D721Med (cell line): ENCODE data around the gene DEPDC1B.

ENCODE experiments used
- DNase-seq: peaks from one replicate; pipeline ENCODE4 v3.0.0; 2011; ENCODE audit warnings: low spot score; ENCODE audit not compliant: insufficient read length
- FAIRE-seq: peaks from 2 replicates; lab custom pipeline; 2011; peaks lifted over from hg19 to GRCh38; lab: Jason Lieb, UNC
- CTCF ChIP-seq: IDR thresholded peaks from 2 replicates; pipeline ENCODE4 v1.5.1; 2012; ENCODE audit warnings: mild to moderate bottlenecking, control low read depth; ENCODE audit not compliant: insufficient read depth; ENCODE audit errors: missing control alignments

DEPDC1B gene

GRCh38 chr5:60671899-60672692, 27.9 kb downstream of the DEPDC1B start:
- no peak for TF ChIP-seq CTCF
- FAIRE-seq (no peak), DNase-seq (no peak)

GRCh38 chr5:60670749-60671148, 29.2 kb downstream of the DEPDC1B start:
- DNase-seq (no peak), FAIRE-seq (no peak)
- TF ChIP-seq CTCF: no peak

DNA sequence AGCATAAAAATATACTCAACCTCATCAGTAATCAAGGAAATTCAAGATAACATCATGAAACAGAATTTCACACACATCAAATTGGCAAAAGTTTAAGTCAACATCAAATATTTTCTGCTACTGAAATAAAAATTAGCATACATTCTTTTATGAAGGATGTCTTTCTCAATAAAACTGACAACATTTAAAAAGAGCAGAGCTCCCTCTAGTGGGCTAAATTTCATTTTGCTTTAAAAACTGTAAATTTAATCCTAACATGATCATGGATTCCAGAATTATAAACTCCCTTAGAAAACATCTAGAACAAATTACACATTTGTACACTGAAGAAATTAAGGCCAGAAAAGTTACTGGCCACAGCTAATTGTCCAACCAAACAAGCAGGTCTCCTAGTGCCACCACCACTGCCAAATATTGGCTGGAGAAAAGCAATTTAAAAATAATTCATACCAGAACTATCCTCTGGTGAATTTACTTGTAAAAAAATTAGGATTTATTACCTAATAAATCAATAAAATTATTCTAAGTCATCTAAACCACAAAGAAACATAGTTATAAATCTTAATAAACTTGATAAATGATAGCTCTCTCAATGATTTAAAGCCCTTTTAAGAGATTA, 31.2 kb downstream of the DEPDC1B start:
- peak; percentile 64 for TF ChIP-seq CTCF
- FAIRE-seq: peak; percentile 53
- DNase-seq: no peak

DNA sequence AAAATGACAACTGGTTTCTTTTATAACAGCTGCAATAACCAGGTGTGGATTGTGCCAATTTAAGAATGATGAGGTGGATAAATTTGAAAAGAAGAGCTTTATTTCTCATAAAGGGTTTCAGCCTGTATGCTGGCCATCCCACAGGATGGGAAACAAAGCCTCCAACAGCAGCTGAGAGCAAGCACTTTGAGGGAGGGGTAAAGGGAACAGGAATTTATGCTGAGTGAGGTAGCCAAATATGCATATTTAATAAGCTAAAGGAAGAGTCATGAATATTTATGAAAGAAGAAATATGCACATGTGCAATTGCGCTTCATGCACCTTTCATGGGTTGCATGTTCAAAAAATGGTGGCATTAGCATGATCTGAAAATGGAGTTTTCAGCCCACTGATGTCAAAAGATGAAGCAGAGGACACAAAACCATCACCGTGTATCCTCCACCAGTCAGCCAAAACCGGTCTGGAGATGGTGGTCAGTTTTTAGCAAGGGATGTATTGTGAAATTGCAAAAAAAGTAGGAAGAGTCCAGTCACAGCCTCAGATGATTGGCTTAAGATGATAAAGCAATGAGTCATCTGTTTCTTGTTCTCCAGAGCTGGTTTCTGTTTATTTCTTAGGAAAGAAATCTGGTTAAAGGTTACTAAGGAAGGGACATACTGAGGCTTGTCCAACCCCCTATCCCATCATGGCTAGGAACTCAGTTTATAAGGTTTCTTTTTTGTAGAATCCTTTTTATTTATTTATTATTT, 47.9 kb downstream of the DEPDC1B start:
- DNase-seq (no peak), FAIRE-seq (no peak)
- TF ChIP-seq CTCF: no peak

DNA sequence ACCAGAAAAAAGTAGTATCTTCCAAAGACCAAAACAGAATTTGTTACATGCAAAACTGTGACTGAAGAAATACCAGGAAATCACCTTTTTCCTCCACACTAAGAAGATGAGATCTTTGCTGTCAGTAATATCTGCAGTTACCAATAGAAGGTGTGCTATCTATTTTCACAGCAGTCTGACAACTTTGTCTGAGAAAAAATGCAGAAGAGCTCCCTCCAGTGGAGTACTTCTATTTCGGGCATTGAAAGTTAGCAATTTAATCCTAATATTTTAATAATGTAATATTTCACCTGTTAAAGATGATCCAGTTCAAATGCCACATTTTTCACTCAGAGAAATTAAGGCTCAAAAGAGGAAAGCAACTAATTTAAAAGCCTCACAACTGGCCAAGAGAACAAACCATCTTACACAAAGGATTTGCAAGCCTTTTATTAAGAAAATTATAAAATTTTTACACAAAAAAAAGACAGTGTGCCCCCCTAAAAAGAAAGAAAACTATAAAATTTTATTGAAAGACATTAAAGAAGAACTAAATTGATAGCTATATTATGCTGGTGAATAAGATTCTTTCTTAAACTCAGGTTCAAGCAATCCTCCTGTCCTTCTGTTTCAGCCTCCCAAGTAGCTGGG, 50.6 kb downstream of the DEPDC1B start:
- no peak for FAIRE-seq
- TF ChIP-seq CTCF: peak; percentile 51
- no peak for DNase-seq

DNA sequence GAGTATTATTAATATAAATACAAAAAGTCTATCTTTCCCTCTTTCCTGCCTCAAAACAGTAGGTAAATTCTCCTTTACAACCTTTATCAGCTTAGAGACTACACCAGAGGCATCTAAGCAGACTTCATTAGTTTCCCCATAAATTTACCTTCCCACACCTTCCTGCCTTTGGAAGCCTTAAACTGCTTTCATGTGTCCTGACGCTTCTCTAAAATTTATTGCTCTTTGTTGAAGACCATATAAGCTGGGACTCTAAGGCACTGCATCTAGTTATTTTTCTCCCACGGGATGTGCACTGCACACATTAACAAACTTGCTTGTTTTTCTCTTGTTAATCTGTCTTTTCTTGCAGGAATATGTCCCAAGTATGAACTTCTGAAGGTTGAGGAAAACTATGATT, 51.8 kb downstream of the DEPDC1B start:
- DNase-seq (no peak), FAIRE-seq (no peak)
- no peak for TF ChIP-seq CTCF
